ENCODE results near the gene STPG4.
A peak's percentile ranks its signal among the peaks of the same experiment; 100 is the strongest.
"Not testable (repeated sequence)": the region's sequence is repeated elsewhere in the genome, so short reads cannot be mapped to it uniquely, and the experiment has no call there.

The STPG4 gene

GRCh38 chr2:47189635-47190034 lies 34.5 kb upstream of the STPG4 start:
- H3K4me2 ChIP-seq (ENCODE audit: low read length), result peak overlapping the region; percentile 75
- H3K9ac ChIP-seq (ENCODE audit: low read depth, low read length), result peak overlapping the region; percentile 75
- H3K27me3 ChIP-seq (ENCODE audit: control insufficient read depth, insufficient read depth, low read length), result no peaks in the 10 kb centered on the region
- H3K4me3 ChIP-seq (ENCODE audit: low read length), result peak overlapping the region; percentile 43
- no peaks in the 10 kb centered on the region for H3K9me3 ChIP-seq (replicated peaks; ENCODE audit: low read length)
- H3K36me3 ChIP-seq (ENCODE audit: insufficient read depth, low read length), result no peaks in the 10 kb centered on the region
- H3K4me1 ChIP-seq (ENCODE audit: control insufficient read depth, insufficient read depth, low read length), result peaks cover 54% of the 10 kb centered on the region

DNA sequence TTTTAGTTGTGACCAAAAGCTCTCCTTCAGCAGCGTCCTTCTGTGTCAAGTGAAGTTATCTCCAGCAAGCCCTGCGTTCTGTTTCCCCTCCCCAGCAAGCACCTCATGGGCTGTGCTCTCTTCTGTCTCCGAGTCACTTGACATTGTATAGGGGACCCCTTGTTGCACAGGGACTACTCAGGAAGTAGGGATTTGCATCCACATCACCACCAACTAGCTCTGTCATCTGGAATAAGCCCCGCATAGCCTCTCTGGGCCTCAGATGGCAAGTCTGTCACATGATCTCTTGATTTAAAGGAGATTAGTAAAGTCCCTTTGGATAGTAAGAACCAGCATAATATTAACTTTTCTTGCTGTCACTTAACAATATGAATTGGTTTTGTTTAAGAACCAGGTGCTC lies 32.0 kb upstream of the STPG4 start:
- Histone ChIP-seq H3K4me1 (ENCODE audit: control insufficient read depth, insufficient read depth, low read length) (peaks cover 39% of the 10 kb centered on the region), H3K9me3 (replicated peaks; ENCODE audit: low read length) (no peaks in the 10 kb centered on the region), H3K4me3 (ENCODE audit: low read length) (no peak overlapping the region), H3K27me3 (ENCODE audit: control insufficient read depth, insufficient read depth, low read length) (no peaks in the 10 kb centered on the region), H3K4me2 (ENCODE audit: low read length) (no peak overlapping the region), H3K9ac (ENCODE audit: low read depth, low read length) (no peak overlapping the region), H3K36me3 (ENCODE audit: insufficient read depth, low read length) (no peaks in the 10 kb centered on the region)

DNA sequence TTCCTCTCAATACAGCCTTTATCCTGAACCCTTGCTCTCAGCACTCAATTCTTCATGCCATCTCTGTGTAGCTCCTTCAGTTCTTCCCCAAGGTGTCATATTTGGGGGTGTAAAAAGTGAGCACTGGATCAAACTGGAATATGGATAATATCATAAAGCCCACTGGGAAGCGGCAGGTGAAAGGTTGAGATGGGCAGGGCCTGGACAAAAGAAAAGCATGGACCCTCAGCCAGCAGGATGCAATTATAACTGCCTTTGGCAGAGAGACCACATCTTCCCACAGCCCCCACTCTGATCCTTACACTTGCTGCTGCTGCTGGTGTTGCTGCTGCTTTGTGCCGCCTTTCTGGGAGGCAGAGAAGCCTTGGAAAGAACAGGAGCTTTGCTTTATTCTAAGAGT lies 31.2 kb upstream of the STPG4 start:
- no peak overlapping the region for H3K4me3 ChIP-seq (ENCODE audit: low read length)
- no peaks in the 10 kb centered on the region for H3K27me3 ChIP-seq (ENCODE audit: control insufficient read depth, insufficient read depth, low read length)
- H3K9ac ChIP-seq (ENCODE audit: low read depth, low read length), result no peak overlapping the region
- H3K4me2 ChIP-seq (ENCODE audit: low read length), result no peak overlapping the region
- H3K36me3 ChIP-seq (ENCODE audit: insufficient read depth, low read length), result no peaks in the 10 kb centered on the region
- H3K9me3 ChIP-seq (replicated peaks; ENCODE audit: low read length), result no peaks in the 10 kb centered on the region
- peaks cover 32% of the 10 kb centered on the region for H3K4me1 ChIP-seq (ENCODE audit: control insufficient read depth, insufficient read depth, low read length)

GRCh38 chr2:47185098-47185497 lies 30.0 kb upstream of the STPG4 start:
- not testable (repeated sequence) for H3K4me2 ChIP-seq (ENCODE audit: low read length); H3K27me3 ChIP-seq (ENCODE audit: control insufficient read depth, insufficient read depth, low read length); H3K4me3 ChIP-seq (ENCODE audit: low read length); H3K9ac ChIP-seq (ENCODE audit: low read depth, low read length); H3K9me3 ChIP-seq (replicated peaks; ENCODE audit: low read length); H3K36me3 ChIP-seq (ENCODE audit: insufficient read depth, low read length)
- H3K4me1 ChIP-seq (ENCODE audit: control insufficient read depth, insufficient read depth, low read length), result peaks cover 21% of the 10 kb centered on the region

DNA sequence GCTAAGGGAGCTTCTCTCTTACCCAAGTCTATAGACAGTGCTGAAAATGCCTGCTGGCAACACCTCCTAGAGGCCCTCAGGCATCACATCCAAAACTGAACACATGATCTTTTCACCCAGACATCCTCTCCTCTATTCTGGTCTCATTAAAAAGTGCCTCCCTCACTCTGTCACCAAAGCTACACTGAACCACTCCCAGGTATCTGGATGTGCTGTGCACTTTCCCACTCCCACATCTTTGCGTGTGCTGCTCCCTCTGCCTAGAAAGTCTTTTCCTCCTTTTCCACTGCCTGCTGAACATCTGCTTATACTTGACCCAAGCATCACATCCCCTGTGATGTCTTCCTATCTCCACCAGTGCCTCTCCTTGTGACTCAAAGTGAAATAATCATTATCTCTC lies 26.1 kb upstream of the STPG4 start:
- Histone ChIP-seq H3K27me3 (ENCODE audit: control insufficient read depth, insufficient read depth, low read length) (no peaks in the 10 kb centered on the region), H3K4me1 (ENCODE audit: control insufficient read depth, insufficient read depth, low read length) (peaks cover 21% of the 10 kb centered on the region), H3K4me2 (ENCODE audit: low read length) (no peak overlapping the region), H3K9me3 (replicated peaks; ENCODE audit: low read length) (no peaks in the 10 kb centered on the region), H3K36me3 (ENCODE audit: insufficient read depth, low read length) (no peaks in the 10 kb centered on the region), H3K9ac (ENCODE audit: low read depth, low read length) (no peak overlapping the region), H3K4me3 (ENCODE audit: low read length) (no peak overlapping the region)

GRCh38 chr2:47180531-47180930 lies 25.4 kb upstream of the STPG4 start:
- H3K36me3 ChIP-seq (ENCODE audit: insufficient read depth, low read length), result no peaks in the 10 kb centered on the region
- H3K4me3 ChIP-seq (ENCODE audit: low read length), result no peak overlapping the region

GRCh38 chr2:47179388-47179787 lies 24.3 kb upstream of the STPG4 start:
- Histone ChIP-seq H3K4me3 (ENCODE audit: low read length) (no peak overlapping the region), H3K4me2 (ENCODE audit: low read length) (no peak overlapping the region), H3K9ac (ENCODE audit: low read depth, low read length) (no peak overlapping the region), H3K9me3 (replicated peaks; ENCODE audit: low read length) (no peaks in the 10 kb centered on the region), H3K36me3 (ENCODE audit: insufficient read depth, low read length) (peaks cover 5% of the 10 kb centered on the region), H3K4me1 (ENCODE audit: control insufficient read depth, insufficient read depth, low read length) (peaks cover 19% of the 10 kb centered on the region), H3K27me3 (ENCODE audit: control insufficient read depth, insufficient read depth, low read length) (no peaks in the 10 kb centered on the region)

More at GRCh38 chr2:47180531-47180930, 25.4 kb upstream of the STPG4 start:
- Histone ChIP-seq H3K4me1 (ENCODE audit: control insufficient read depth, insufficient read depth, low read length) (peaks cover 21% of the 10 kb centered on the region), H3K4me2 (ENCODE audit: low read length) (no peak overlapping the region), H3K27me3 (ENCODE audit: control insufficient read depth, insufficient read depth, low read length) (no peaks in the 10 kb centered on the region), H3K9ac (ENCODE audit: low read depth, low read length) (no peak overlapping the region), H3K9me3 (replicated peaks; ENCODE audit: low read length) (no peaks in the 10 kb centered on the region)

- Histone ChIP-seq H3K9ac (ENCODE audit: low read depth, low read length) (no peak overlapping the region), H3K4me3 (ENCODE audit: low read length) (no peak overlapping the region), H3K27me3 (ENCODE audit: control insufficient read depth, insufficient read depth, low read length) (no peaks in the 10 kb centered on the region), H3K36me3 (ENCODE audit: insufficient read depth, low read length) (peaks cover 6% of the 10 kb centered on the region), H3K9me3 (replicated peaks; ENCODE audit: low read length) (no peaks in the 10 kb centered on the region), H3K4me1 (ENCODE audit: control insufficient read depth, insufficient read depth, low read length) (peaks cover 15% of the 10 kb centered on the region), H3K4me2 (ENCODE audit: low read length) (no peak overlapping the region)
These were observed 23.2 kb upstream of the STPG4 start for GRCh38 chr2:47178341-47178740.

- Histone ChIP-seq H3K9me3 (replicated peaks; ENCODE audit: low read length) (no peaks in the 10 kb centered on the region), H3K4me2 (ENCODE audit: low read length) (peak overlapping the region; percentile 93), H3K4me1 (ENCODE audit: control insufficient read depth, insufficient read depth, low read length) (peaks cover 26% of the 10 kb centered on the region), H3K4me3 (ENCODE audit: low read length) (peak overlapping the region; percentile 100), H3K27me3 (ENCODE audit: control insufficient read depth, insufficient read depth, low read length) (no peaks in the 10 kb centered on the region), H3K9ac (ENCODE audit: low read depth, low read length) (peak overlapping the region; percentile 100), H3K36me3 (ENCODE audit: insufficient read depth, low read length) (peaks cover 14% of the 10 kb centered on the region)
These were observed 22.0 kb upstream of the STPG4 start for GRCh38 chr2:47177043-47177565.

GRCh38 chr2:47174733-47175361 lies 19.7 kb upstream of the STPG4 start:
- Histone ChIP-seq H3K27me3 (ENCODE audit: control insufficient read depth, insufficient read depth, low read length) (no peaks in the 10 kb centered on the region), H3K4me1 (ENCODE audit: control insufficient read depth, insufficient read depth, low read length) (peaks cover 47% of the 10 kb centered on the region), H3K4me3 (ENCODE audit: low read length) (peak overlapping the region; percentile 100), H3K4me2 (ENCODE audit: low read length) (peak overlapping the region; percentile 88), H3K9me3 (replicated peaks; ENCODE audit: low read length) (no peaks in the 10 kb centered on the region), H3K36me3 (ENCODE audit: insufficient read depth, low read length) (peaks cover 26% of the 10 kb centered on the region), H3K9ac (ENCODE audit: low read depth, low read length) (peak overlapping the region; percentile 100)

GRCh38 chr2:47173986-47174732 lies 19.1 kb upstream of the STPG4 start:
- Histone ChIP-seq H3K9ac (ENCODE audit: low read depth, low read length) (peak overlapping the region; percentile 100), H3K36me3 (ENCODE audit: insufficient read depth, low read length) (peaks cover 33% of the 10 kb centered on the region), H3K9me3 (replicated peaks; ENCODE audit: low read length) (no peaks in the 10 kb centered on the region), H3K4me1 (ENCODE audit: control insufficient read depth, insufficient read depth, low read length) (peaks cover 54% of the 10 kb centered on the region), H3K4me3 (ENCODE audit: low read length) (peak overlapping the region; percentile 100), H3K4me2 (ENCODE audit: low read length) (peak overlapping the region; percentile 88), H3K27me3 (ENCODE audit: control insufficient read depth, insufficient read depth, low read length) (no peaks in the 10 kb centered on the region)
